GM12878 (cell line): ENCODE results near the gene KLF18. TPM values are rescaled to one million over a fixed set of nuclear protein-coding genes. Genes with fewer than 3 reads are reported as not detected.

Experiments
- ATAC-seq: fragments of 200-7000 bp; cut with Tn5 transposase; 3 replicates; pipeline ENCODE4 v1.9.1; 2020; ENCODE audit warnings: mild to moderate bottlenecking, moderate library complexity
- BruUV-seq: library from RNA; stranded (reverse); fragments of 400-500 nt; replicated peaks from 2 replicates; lab custom pipeline; 2021; lab: Mats Ljungman, UMichigan
- CTCF ChIA-PET: fragments of 300-600 bp; sonication (Branson Sonifier 250); formaldehyde crosslinking; extraction: SDS; loops from one replicate; lab custom pipeline; 2021; ENCODE audit warnings: inconsistent platforms; lab: Yijun Ruan, JAX
- POLR2A ChIA-PET: fragments of 350-600 bp; formaldehyde crosslinking; extraction: SDS; loops from one replicate; lab custom pipeline; 2021; ENCODE audit warnings: inconsistent platforms; lab: Charles Lee
- RAD21 ChIA-PET: fragments of 300-600 bp; sonication (Branson Sonifier 250); formaldehyde crosslinking; loops from one replicate; lab custom pipeline; 2023; ENCODE audit warnings: antibody characterized with exemption; ENCODE audit not compliant: unreplicated experiment; lab: Charles Lee
- SMC1A ChIA-PET: fragments of 300-600 bp; sonication (Branson Sonifier 250); formaldehyde crosslinking; loops from one replicate; lab custom pipeline; 2023; ENCODE audit not compliant: unreplicated experiment, uncharacterized antibody; lab: Charles Lee
- DNase-seq: peaks from one replicate; pipeline ENCODE4 v3.0.0-alpha.2; 2011; ENCODE audit warnings: low read depth, low spot score
- FAIRE-seq: peaks from 3 replicates; lab custom pipeline; 2011; peaks lifted over from hg19 to GRCh38; lab: Jason Lieb, UNC
- H2AFZ ChIP-seq: 2 replicates; pipeline ENCODE4 v1.6.0; 2011; ENCODE audit warnings: low read depth, low read length, control low read depth; ENCODE audit not compliant: control insufficient read depth
- H3K27ac ChIP-seq: 2 replicates; pipeline ENCODE4 v1.5.1; 2011; ENCODE audit warnings: control low read depth; ENCODE audit not compliant: control insufficient read depth, insufficient read depth
- H3K27me3 ChIP-seq, 2 experiments: replicated peaks in 1 of 2; 2 replicates each; pipeline versions ENCODE4 v1.6.0 to v1.6.1; 2011; ENCODE audit warnings: low read length in 1 of 2; ENCODE audit not compliant: control insufficient read depth in 2 of 2, insufficient read depth in 2 of 2
- H3K36me3 ChIP-seq, 2 experiments: 2 replicates each; pipeline ENCODE4 v1.5.1; 2011; ENCODE audit warnings: low read length in 1 of 2; ENCODE audit not compliant: control insufficient read depth in 2 of 2, insufficient read depth in 2 of 2
- H3K4me1 ChIP-seq: 2 replicates; pipeline ENCODE4 v1.6.1; 2011; ENCODE audit warnings: mild to moderate bottlenecking, low read length, moderate library complexity, mixed read lengths; ENCODE audit not compliant: control insufficient read depth, insufficient read depth
- H3K4me2 ChIP-seq: 2 replicates; pipeline ENCODE4 v1.6.0; 2011; ENCODE audit warnings: control low read depth; ENCODE audit not compliant: control insufficient read depth, insufficient read depth
- H3K4me3 ChIP-seq: fragments of 200-600 bp; sonication (generic); 2 replicates; pipeline ENCODE4 v1.5.1; 2016
- H3K79me2 ChIP-seq: 2 replicates; pipeline ENCODE4 v1.6.0; 2011; ENCODE audit warnings: low read length; ENCODE audit not compliant: control insufficient read depth, insufficient read depth
- H3K9ac ChIP-seq: 2 replicates; pipeline ENCODE4 v1.8.0; 2011; ENCODE audit warnings: low read length, control low read depth, mixed read lengths; ENCODE audit not compliant: control insufficient read depth, insufficient read depth
- H3K9me3 ChIP-seq: replicated peaks from 3 replicates; pipeline ENCODE4 v1.5.1; 2011; ENCODE audit warnings: mild to moderate bottlenecking, low read length; ENCODE audit not compliant: control insufficient read depth, insufficient read depth
- H4K20me1 ChIP-seq: 2 replicates; pipeline ENCODE4 v1.6.0; 2011; ENCODE audit not compliant: control insufficient read depth, insufficient read depth
- CREB1 ChIP-seq: IDR thresholded peaks from 2 replicates; pipeline ENCODE4 v1.6.1; 2012; ENCODE audit warnings: low read depth, mild to moderate bottlenecking, inconsistent platforms
- HDAC6 ChIP-seq: fragments of 200-600 bp; sonication (generic); IDR thresholded peaks from one replicate; pipeline ENCODE4 v1.8.0; 2017; ENCODE audit warnings: antibody characterized with exemption; ENCODE audit not compliant: unreplicated experiment
- NR2C2 ChIP-seq: IDR thresholded peaks from 2 replicates; pipeline ENCODE4 v1.6.1; 2011; ENCODE audit warnings: borderline replicate concordance, low read depth; ENCODE audit not compliant: control insufficient read depth, insufficient read length
- PAX8 ChIP-seq: fragments of 450-650 bp; IDR thresholded peaks from 2 replicates; pipeline ENCODE4 v1.6.1; 2017; ENCODE audit warnings: mild to moderate bottlenecking, moderate library complexity
- POLR2AphosphoS2 ChIP-seq: IDR thresholded peaks from 2 replicates; pipeline ENCODE4 v1.6.1; 2011; ENCODE audit warnings: low read depth, mild to moderate bottlenecking, low read length, improper control_type of control experiment, moderate library complexity
- SRF ChIP-seq, 2 experiments: IDR thresholded peaks; 2 replicates each; pipeline ENCODE4 v1.6.1; 2011; ENCODE audit warnings: low read depth in 2 of 2, low read length in 2 of 2, mild to moderate bottlenecking in 1 of 2, moderate library complexity in 1 of 2
- SUZ12 ChIP-seq: fragments of 200-600 bp; sonication (generic); IDR thresholded peaks from one replicate; pipeline ENCODE4 v1.6.1; 2018; ENCODE audit warnings: antibody characterized with exemption, mild to moderate bottlenecking; ENCODE audit not compliant: unreplicated experiment
- WGBS: methylation state at CpG from one replicate; pipeline ENCODE4 v1.1.6; 2016; ENCODE audit warnings: low lambda C conversion rate; ENCODE audit not compliant: insufficient replicate concordance, insufficient coverage; ENCODE audit errors: missing lambda C conversion rate; 5-methylcytosine and 5-hydroxymethylcytosine counted together
- in situ Hi-C: fragments of 300-500 bp; cut with MboI; formaldehyde crosslinking; loops from 9 replicates; pipeline ENCODE4 v1.14.3; 2018; ENCODE audit warnings: mixed read lengths
- intact Hi-C: fragments of 100-400 bp; cut with micrococcal nuclease; formaldehyde crosslinking; loops from one replicate; pipeline ENCODE4 v1.14.2; 2022; ENCODE audit not compliant: unreplicated experiment
- polyA plus RNA-seq, 11 experiments: library from polyadenylated mRNA; depleted of rRNA in 4 of 11; unstranded in 6 of 11; stranded (reverse) in 5 of 11; fragments of >200 nt; fragmentation: Nextera tagmentation in 4 of 11; fragmentation: Illumina TruSeq in 1 of 11; extraction: Ambion mirVana in 4 of 11; extraction: Trizol in 1 of 11; gene quantifications; 1 replicate in 1 of 11; 2 replicates in 10 of 11; pipeline versions ENCODE4 v1.2.1 to v1.2.3, GENCODE V29; 2011 to 2016; ENCODE audit warnings: inconsistent platforms in 2 of 11, missing spikeins in 2 of 11, low read depth in 1 of 11
- total RNA-seq, 4 experiments: library from RNA; depleted of rRNA in 3 of 4; stranded (reverse); fragments of >200 nt in 3 of 4; fragmentation: Illumina TruSeq in 1 of 4; extraction: Trizol in 1 of 4; gene quantifications; 2 replicates each; pipeline versions ENCODE4 v1.2.1 to v1.2.3, GENCODE V29; 2013 to 2021
- TF ChIP-seq, protein P1 (sequence below): IDR thresholded peaks from 2 replicates; pipeline ENCODE4 v1.6.1; 2012; ENCODE audit warnings: improper control_type of control experiment, low read depth, low read length; ENCODE audit not compliant: insufficient replicate concordance
- TF ChIP-seq, protein P2 (sequence below): fragments of 150-350 bp; IDR thresholded peaks from 2 replicates; pipeline ENCODE4 v1.6.1; 2016; ENCODE audit warnings: low read depth, low read length

Gene KLF18
- total and polyA plus RNA-seq, 10 of the 15 experiments (the other 5 are each of a cell fraction or from before 2014, with no cell fraction given), result not detected

DNA sequence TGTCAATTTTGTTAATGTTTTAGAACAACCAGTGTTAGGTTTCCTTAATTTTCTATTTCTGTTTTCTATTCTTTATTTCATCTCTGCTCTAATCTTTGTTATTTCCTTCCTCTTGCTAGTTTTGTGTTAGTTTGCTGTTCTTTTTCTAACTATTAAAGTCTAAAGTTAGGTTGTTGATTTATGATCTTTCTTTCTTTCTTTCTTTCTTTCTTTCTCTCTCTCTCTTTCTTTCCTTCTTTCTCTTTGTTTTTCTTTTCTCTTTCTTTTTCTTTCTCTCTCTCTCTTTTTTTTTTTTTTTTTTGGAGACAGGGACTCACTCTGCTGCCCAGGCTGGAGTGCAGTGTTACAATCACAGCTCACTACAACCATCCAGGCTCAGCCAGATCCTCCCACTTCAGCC is 17.4 kb upstream of the KLF18 start (continued):
- TF ChIP-seq, protein P1, sequence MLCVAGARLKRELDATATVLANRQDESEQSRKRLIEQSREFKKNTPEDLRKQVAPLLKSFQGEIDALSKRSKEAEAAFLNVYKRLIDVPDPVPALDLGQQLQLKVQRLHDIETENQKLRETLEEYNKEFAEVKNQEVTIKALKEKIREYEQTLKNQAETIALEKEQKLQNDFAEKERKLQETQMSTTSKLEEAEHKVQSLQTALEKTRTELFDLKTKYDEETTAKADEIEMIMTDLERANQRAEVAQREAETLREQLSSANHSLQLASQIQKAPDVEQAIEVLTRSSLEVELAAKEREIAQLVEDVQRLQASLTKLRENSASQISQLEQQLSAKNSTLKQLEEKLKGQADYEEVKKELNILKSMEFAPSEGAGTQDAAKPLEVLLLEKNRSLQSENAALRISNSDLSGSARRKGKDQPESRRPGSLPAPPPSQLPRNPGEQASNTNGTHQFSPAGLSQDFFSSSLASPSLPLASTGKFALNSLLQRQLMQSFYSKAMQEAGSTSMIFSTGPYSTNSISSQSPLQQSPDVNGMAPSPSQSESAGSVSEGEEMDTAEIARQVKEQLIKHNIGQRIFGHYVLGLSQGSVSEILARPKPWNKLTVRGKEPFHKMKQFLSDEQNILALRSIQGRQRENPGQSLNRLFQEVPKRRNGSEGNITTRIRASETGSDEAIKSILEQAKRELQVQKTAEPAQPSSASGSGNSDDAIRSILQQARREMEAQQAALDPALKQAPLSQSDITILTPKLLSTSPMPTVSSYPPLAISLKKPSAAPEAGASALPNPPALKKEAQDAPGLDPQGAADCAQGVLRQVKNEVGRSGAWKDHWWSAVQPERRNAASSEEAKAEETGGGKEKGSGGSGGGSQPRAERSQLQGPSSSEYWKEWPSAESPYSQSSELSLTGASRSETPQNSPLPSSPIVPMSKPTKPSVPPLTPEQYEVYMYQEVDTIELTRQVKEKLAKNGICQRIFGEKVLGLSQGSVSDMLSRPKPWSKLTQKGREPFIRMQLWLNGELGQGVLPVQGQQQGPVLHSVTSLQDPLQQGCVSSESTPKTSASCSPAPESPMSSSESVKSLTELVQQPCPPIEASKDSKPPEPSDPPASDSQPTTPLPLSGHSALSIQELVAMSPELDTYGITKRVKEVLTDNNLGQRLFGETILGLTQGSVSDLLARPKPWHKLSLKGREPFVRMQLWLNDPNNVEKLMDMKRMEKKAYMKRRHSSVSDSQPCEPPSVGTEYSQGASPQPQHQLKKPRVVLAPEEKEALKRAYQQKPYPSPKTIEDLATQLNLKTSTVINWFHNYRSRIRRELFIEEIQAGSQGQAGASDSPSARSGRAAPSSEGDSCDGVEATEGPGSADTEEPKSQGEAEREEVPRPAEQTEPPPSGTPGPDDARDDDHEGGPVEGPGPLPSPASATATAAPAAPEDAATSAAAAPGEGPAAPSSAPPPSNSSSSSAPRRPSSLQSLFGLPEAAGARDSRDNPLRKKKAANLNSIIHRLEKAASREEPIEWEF, result no peak
- no peak for TF ChIP-seq SRF (IDR thresholded peaks at IDR 0.05; ENCODE audit: low read depth in 2 of 2, low read length in 2 of 2)
- no peak for TF ChIP-seq NR2C2
- TF ChIP-seq POLR2AphosphoS2, result no peak

DNA sequence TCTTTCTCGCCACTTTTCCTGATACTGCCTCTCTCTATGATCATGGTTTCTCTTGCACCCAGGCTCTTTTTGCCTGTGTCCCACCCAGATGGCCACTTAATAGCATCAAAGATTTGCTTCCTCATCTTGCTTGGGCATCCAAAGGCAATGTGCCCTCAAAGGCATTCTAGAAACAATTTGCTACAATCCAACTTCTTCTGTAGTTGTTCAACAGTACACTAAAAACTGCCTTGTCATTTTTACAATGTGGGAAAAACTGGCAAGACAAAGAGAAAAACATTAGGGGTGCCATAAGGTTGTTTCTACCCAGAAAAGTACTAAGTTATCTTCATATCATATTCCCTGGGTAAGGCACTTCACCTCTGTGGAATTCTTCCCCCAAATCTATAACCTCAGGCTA is 16.5 kb upstream of the KLF18 start:
- BruUV-seq, result no TSS peak
- WGBS, result 25% methylated on average over 1 of the region's 1 CpG
- H3K9ac ChIP-seq, result no peak overlapping the region
- FAIRE-seq (no peak), DNase-seq (no peak), ATAC-seq (no peak)
- ChIA-PET CTCF (no interaction called here), RAD21 (no interaction called here), POLR2A (no interaction called here), SMC1A (no interaction called here)
- no peak overlapping the region for H2AFZ ChIP-seq
- H3K4me1 ChIP-seq, result no peaks in the 10 kb centered on the region
- intact Hi-C loops, result no loop called here
- H3K4me2 ChIP-seq, result no peak overlapping the region
- in situ Hi-C loops, result no loop called here
- TF ChIP-seq PAX8 (no peak), SUZ12 (no peak), HDAC6 (no peak), CREB1 (no peak)
- TF ChIP-seq, protein P2, sequence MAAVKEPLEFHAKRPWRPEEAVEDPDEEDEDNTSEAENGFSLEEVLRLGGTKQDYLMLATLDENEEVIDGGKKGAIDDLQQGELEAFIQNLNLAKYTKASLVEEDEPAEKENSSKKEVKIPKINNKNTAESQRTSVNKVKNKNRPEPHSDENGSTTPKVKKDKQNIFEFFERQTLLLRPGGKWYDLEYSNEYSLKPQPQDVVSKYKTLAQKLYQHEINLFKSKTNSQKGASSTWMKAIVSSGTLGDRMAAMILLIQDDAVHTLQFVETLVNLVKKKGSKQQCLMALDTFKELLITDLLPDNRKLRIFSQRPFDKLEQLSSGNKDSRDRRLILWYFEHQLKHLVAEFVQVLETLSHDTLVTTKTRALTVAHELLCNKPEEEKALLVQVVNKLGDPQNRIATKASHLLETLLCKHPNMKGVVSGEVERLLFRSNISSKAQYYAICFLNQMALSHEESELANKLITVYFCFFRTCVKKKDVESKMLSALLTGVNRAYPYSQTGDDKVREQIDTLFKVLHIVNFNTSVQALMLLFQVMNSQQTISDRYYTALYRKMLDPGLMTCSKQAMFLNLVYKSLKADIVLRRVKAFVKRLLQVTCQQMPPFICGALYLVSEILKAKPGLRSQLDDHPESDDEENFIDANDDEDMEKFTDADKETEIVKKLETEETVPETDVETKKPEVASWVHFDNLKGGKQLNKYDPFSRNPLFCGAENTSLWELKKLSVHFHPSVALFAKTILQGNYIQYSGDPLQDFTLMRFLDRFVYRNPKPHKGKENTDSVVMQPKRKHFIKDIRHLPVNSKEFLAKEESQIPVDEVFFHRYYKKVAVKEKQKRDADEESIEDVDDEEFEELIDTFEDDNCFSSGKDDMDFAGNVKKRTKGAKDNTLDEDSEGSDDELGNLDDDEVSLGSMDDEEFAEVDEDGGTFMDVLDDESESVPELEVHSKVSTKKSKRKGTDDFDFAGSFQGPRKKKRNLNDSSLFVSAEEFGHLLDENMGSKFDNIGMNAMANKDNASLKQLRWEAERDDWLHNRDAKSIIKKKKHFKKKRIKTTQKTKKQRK, result no peak
- H3K36me3 ChIP-seq, result no peaks in the 10 kb centered on the region
- H3K4me3 ChIP-seq, result no peak overlapping the region
- H3K27ac ChIP-seq, result no peak overlapping the region
- no peaks in the 10 kb centered on the region; the same call in 2 of the 3 replicates for H3K9me3 ChIP-seq
- no peaks in the 10 kb centered on the region for H3K27me3 ChIP-seq
- no peaks in the 10 kb centered on the region for H4K20me1 ChIP-seq
- H3K79me2 ChIP-seq, result no peaks in the 10 kb centered on the region
